GM21528 (cell line): ENCODE data around the gene ATRNL1.
A peak's percentile ranks its signal among the peaks of the same experiment; 100 is the strongest.
"Not testable (repeated sequence)": the region's sequence is repeated elsewhere in the genome, so short reads cannot be mapped to it uniquely, and the experiment has no call there.

Experiments
- ATAC-seq: cut with Tn5 transposase; IDR thresholded peaks from one replicate; pipeline ENCODE4 v1.9.1; 2021; ENCODE audit warnings: mild to moderate bottlenecking, moderate library complexity; ENCODE audit not compliant: unreplicated experiment, low FRiP score

Gene ATRNL1

DNA sequence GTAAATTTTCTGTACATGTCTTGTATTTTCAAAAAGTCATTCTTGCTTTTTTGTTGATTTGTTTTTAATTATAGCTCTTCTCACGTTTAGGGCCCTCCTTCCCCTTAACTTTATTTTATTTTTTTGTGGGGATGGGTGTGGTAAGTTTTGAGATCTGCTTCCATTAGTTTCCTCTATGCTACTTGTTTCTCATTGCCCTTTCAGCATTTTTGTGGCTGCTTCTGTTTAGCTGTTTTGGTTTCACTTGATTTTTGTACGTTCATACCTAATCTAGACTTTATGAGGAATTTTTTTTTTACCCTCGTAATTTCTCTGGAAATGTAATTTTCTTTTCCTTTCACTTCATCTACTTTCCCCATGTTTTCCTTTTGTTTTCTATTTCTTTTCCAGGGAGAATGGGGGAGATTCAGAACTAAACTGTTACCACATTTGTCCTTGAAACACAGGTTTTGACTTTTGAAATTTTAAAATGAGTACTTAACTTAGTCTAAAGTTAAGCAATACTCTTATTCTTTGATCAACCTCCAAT, 80.8 kb downstream of the ATRNL1 start:
- no peak for ATAC-seq

DNA sequence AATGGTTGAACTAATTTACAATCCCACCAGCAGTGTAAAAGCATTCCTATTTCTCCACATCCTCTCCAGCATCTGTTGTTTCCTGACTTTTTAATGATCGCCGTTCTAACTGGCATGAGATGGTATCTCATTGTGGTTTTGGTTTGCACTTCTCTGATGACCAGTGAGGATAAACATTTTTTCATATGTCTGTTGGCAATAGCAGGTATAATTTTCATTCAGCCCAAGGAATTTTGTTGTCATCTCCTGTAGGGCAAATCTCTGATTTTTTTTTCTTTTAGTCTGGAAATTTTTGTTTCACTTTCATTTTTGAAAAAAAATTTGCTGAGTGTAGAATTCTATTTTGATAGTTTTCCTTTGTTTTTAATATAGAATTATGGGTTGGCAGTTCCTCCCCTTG, 114.1 kb downstream of the ATRNL1 start:
- ATAC-seq, result not testable (repeated sequence)

DNA sequence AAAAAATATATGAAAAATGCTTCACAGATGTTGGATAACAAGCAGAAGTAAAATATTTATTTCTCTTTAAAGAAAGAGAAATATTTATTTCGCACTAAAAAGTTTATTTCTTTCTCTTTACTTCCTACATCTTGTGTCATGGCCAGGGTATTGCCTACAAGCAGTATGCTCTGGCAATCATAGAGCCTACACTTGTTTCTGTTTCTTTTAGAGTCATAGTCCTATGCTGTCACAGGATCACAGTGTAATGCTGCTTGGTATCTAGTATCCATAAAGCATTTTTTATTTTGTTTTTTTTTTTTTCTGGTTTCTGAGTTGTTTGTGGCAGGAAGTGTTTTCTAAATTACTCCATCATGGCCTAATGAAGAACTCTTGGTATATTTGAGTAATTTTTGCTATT, 116.0 kb downstream of the ATRNL1 start:
- ATAC-seq, result peak; percentile 76

DNA sequence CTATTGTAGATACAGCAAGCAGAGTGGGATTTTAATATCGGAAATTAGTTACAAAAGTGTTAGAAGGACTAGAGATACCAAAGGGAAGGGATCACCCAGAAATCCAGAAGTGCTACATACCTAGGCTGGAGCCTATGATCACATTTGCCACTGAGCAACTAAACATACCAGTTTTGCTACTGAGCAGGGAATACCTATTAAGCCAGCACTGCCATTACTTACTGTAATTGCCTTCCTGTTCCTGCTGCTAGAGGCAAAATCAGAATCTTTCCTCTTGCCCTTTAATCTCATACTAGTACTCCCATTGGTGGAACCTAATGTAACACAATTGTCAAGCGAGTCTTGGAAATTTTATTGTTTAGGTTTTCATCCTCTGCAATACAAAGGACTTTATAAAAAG, 121.7 kb downstream of the ATRNL1 start:
- no peak for ATAC-seq

DNA sequence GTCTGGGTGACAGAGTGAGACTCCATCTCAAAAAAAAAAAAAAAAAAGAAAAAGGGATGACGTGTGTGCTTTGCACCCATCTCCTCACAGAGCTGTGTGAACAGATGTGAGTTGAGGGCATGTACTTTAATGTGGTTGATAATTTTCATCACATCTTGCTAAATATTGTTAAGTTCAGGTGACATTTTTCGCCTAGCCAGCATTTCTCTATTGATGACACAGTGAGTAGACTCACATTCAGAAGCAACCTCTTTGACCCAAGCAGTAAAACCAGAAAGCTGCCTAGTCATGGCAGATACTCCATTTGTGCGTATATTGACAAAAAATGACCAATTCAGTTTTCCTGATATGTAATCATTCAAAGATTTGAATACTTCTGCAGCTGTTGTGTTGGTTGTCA, 126.0 kb downstream of the ATRNL1 start:
- no peak for ATAC-seq

DNA sequence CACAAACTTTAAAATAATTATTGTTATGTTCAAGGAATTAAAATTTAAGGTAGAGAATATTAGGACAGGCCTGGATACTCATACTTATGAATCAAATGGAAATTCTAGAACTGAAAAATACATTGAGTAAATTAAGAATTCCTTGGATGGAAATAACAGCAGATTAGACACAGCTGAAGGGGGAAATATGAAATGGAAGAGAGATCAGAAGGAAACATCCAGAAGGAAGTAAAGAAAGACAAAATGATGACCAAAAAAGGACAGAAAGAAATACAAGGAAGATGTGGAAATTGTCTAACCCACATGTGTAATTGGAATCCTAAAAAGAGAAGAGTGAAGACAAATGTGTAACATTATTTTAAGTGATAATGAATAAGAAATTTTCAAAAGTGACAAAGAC, 128.9 kb downstream of the ATRNL1 start:
- ATAC-seq, result no peak

DNA sequence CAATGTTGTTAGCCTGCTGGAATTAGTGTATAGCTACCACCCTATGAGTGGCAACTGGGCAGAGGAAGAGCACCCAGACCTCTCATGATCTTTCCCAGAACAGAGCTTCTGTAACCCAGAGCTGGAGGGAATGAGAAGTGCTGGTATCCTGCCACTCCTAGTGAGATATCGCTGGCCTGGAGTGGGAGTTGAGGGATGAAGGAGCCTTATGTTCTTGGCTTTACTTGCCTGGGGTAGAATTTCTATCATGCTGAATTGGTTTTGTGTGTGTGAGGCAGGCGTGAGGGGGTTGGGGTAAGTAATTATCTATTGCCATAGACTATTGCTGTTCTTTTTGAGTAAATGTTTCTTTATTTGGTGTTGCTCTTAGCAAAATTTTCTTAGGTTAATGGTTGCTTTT, 146.6 kb downstream of the ATRNL1 start:
- ATAC-seq, result no peak

DNA sequence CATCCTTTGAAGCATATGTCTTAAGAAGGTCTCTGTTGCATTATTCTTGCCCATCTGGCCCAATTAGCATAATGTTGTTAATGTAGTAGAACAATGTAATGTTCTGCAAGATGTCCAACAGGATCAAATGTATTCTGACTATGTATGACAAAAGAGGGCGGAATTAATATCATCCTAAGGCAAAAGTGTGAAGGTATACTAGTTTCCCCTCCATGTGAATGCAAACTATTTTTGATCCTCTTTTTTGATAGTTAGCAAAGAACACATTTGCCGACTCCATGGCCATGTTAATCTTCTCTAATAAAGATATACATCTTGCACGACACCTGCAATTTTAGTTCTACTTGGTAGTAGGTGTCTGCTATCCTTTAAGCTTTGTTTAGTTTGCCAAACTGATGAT, 157.6 kb downstream of the ATRNL1 start:
- no peak for ATAC-seq

DNA sequence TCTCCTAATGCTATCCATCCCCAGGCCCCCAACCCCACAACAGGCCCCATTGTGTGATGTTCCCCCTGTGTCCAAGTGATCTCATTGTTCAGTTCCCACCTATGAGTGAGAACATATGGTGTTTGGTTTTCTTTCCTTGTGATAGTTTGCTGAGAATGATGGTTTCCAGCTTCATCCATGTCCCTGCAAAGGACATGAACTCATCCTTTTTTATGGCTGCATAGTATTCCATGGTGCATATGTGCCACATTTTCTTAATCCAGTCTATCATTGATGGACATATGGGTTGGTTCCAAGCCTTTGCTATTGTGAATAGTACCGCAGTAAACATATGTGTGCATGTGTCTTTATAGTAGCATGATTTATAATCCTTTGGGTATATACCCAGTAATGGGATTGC, 160.6 kb downstream of the ATRNL1 start:
- not testable (repeated sequence) for ATAC-seq

DNA sequence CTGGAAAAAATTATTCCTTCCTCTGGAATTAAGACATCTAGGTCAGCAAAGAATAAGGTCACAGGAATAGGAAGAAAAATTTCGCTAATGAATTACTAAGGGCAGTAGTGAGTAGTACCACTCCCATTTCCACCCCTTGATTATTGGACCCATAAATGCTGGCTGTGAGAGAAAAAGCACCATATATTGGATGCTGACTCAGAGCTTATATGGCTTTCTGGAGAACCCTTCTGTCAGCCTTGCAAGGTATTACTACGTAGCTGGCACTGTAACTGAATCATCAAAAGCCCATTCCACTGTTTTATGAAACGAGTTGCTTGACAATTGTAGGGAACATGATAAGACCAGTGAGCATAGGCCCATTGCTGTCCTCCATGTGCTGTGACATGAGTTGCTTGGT, 179.3 kb downstream of the ATRNL1 start:
- no peak for ATAC-seq

DNA sequence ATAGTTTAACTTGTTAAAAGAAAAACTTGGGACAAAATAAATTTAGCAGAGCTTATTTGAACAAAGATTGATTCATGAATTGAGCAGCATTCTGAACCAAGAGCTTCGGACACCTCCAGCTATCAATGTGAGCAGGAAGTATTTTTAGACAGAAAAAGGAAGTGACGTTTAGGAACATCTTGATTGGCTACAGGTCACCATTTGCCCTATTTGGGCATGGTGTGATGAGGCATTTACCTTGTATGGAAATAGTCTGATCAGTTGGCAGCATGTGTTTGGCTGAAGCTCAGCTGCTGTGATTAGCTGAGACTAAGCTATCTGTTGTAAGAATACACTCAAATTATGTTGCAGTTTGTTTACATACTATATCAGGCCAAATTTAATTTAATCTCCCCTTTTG, 185.1 kb downstream of the ATRNL1 start:
- ATAC-seq, result no peak

DNA sequence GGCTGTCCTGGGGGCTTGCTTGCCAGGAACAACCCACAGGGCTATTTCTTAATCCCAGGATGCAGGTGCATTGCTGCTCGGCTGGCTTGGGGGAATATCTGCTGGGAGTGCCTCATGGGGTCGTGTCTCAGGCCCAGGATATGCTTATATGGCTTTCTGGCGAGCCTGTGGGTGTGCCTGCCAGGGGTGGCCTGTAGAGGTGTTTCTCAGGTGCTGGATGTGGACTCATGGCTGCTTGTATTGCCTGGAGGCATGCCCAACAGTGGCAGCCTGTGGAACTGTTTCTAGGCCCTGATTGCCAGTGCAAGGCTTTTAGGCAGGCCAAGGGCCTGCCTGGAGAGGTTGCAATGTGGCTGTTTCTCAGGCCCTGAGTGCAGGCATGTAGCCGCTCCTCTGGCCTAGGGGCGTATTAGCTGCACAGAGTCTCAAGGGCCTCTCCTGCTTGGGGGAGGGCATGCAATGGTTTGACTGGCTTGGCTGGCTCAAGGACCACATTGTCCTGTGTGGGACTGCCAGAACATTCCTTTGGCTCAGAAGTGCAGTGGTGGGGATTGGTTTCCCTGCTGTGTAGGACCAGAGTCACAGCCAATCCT, 202.1 kb downstream of the ATRNL1 start:
- no peak for ATAC-seq

DNA sequence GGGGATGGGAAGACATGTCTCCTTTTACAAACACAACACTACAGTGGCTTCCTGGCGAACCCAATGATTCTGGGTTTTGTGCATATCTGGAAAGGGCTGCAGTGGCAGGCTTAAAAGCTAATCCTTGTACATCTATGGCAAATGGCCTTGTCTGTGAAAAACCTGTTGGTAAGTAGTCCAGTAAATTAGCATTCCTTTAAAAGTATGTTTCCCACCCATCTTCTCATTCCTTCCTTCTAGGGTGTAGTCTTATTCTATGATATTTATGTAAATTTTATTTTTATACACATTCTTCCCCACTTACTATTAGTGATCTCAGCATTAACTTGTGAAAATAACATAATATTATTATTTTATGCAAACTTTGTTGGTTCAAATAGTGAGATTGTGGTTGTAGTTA, 206.9 kb downstream of the ATRNL1 start:
- no peak for ATAC-seq

DNA sequence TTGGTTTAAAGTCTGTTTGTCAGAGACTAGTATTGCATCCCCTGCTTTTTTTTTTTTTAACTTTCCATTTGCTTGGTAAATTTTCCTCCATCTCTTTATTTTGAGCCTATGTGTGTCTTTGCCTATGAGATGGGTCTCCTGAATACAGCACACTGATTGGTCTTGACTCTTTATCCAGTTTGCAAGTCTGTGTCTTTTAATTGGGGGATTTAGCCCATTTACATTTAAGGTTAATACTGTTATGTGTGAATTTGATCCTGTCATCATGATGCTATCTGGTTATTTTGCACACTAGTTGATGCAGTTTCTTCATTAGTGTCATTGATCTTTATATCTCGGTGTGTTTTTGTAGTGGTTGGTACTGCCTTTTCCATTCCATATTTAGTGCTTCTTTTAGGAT, 226.5 kb downstream of the ATRNL1 start:
- ATAC-seq, result not testable (repeated sequence)

DNA sequence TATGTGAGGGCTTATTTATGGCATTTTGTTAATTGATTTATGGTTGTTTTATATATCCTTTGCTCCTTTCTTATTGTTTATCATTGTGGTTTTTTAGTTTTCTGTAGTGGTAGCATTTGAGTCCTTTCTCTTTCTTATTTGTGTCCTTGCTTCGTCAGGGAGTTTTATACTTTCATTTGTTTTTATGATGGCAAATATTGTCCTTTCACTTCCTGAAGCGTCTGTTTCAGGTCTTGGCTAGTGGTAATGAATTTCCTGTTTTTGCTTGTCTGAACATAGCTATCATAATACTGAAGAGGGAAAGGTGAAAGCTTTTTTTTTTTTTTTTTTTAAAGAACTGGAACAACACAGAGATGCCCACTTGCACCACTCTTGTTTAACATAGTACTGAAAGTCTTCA, 228.2 kb downstream of the ATRNL1 start:
- no peak for ATAC-seq

DNA sequence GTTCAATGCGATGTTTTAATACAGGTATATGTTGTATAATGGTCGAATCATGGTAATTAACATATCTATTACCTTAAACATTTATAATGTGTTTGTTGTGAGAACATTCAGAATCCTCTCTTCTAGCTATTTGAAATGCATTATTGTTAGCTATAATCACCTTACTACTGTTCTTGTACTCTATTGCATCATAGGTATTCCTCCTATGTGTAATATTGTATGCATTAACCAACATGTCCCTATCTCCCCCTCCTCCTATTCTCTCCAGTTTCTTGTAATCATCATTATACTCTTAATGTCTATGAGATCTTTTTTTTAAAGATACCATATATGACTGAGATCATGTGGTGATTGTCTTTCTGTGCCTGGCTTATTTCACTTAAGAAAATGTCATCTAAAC, 235.2 kb downstream of the ATRNL1 start:
- ATAC-seq, result no peak

DNA sequence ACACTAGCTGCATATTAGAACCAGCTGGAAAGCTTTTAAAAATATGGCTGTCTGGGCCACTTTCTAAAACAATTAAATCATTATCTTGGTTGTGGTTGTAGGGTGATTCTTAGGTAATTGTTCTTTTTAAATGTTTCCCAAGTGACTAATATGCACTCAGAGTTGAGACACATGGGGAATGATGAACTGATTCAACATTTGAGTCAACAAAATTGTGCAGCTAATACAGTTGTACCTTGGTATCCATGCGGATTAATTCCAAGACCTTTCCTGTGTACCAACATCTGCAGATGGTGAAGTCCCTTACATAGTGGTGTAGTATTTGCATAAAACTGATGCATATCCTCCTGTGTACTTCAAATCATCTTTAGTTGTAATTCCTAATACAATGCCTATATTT, 242.2 kb downstream of the ATRNL1 start:
- no peak for ATAC-seq

DNA sequence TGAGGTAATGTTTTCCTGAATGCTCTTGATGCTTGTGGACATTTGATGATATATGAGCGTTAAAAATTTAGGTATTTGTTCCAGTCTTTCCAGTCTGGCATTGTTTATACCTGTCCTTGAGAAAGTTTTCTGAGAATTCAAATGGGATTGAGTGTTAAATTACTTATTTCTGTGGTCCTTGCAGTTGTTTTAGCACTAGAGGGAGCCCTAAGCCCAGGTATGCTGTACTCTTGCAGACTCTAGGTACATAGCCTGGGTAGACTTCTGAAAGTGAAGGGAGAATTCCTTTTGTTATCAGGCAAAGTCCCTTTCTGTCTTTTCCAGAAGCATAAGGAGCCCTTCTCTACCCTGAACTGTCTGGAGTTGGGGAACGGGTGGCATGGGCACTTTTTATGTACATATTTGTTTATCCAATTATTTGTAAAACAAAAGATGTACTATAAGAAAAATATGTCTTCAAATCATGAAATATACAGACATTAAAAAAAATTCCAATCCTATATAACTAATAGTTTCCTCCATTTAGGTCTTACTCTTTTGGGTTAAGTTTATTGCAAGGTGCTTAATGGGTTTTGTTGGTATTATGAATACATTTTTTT, 262.1 kb downstream of the ATRNL1 start:
- ATAC-seq, result peak; percentile 89

DNA sequence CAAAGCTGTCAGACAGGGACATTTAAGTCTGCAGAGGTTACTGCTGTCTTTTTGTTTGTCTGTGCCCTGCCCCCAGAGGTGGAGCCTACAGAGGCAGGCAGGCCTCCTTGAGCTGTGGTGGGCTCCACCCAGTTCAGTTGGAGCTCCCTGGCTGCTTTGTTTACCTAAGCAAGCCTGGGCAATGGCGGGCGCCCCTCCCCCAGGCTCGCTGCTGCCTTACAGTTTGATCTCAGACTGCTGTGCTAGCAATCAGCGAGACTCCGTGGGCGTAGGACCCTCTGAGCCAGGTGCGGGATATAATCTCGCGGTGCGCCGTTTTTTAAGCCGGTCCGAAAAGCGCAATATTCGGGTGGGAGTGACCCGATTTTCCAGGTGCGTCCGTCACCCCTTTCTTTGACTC, 274.8 kb downstream of the ATRNL1 start:
- not testable (repeated sequence) for ATAC-seq

DNA sequence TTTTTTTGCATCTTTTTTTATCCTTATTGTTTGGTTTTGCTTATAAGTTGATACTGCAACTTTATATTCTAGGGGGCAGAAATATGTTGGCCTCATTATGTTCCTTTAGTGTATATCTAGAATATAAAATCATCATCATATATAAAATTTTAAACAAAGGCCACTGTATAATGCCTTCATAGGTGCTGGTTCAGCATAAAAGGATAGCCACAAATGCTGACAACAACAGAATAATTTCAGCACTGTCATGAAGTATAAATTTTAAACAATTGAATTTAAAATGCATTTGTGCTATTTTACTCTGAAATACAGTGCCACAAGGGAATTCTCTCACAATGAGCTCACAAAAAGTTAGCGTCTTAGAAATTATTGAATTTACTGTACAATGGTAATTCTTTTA, 285.9 kb downstream of the ATRNL1 start:
- ATAC-seq, result no peak

DNA sequence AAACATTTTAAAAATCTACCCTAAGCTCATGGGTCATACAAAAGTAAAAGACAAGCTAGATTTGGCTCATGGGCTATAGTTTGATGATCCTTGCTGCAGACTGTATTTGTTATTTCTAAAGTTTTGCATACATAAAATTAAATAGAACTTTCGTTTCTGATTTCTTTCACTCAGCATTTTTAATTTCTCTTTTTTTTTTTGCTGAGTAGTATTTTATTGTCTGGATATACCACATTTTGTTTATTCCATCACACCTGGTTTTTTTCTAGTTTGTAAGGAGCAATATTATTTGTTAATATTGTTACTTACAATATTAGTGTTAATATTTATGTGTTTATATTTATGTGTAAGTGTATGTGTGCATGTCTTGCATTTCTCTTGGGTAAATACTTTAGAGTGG, 291.5 kb downstream of the ATRNL1 start:
- no peak for ATAC-seq

DNA sequence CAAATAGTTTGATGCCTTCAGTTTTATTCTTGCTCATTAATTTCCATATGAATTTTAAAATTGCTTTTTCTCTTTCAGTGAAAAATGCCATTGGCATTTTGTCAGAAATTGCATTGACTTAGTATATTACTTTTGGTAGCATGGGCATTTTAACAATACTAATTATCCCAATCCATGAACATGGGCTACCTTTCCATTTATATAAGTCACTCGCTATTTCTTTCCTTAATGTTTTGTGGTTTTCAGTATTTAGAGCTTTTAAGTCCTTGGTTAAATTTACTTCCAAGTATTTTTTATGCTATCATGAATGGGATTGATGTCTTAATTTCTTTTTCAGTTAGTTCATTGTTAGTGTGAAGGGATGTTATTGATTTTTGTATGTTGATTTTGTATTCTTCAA, 297.4 kb downstream of the ATRNL1 start:
- no peak for ATAC-seq

DNA sequence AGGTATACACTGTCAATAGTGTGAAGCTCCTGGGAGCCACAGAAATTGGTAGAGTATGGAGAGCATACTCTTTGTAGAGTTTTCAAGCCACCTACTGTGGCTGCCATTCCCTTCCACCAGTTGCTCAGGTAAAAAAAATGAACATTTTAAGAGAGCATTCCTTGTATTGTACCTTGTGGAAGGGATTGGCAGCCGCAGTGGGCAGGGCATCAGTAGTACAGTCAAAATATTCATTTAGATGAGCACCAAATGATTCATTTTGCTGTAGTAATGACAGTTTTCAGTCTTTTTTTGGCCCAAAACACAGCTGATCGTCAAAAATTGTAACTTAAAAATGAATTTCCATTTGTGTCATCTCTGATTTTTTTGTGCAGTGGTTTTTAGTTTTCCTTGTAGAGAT, 304.9 kb downstream of the ATRNL1 start:
- no peak for ATAC-seq
